Skin epidermis (tissue), 12 donors: ENCODE data around the gene SLC25A30.
A peak's percentile ranks its signal among the peaks of the same experiment; 100 is the strongest.
"Not testable (repeated sequence)": the region's sequence is repeated elsewhere in the genome, so short reads cannot be mapped to it uniquely, and the experiment has no call there.

Experiments
- H3K27ac ChIP-seq, 21 experiments: fragments of 200-600 bp; sonication (generic) in 11 of 21; one replicate each; pipeline ENCODE4 v1.5.0; 2020; ENCODE audit warnings: mild to moderate bottlenecking in 3 of 21, inconsistent platforms in 2 of 21, moderate library complexity in 2 of 21
- H3K4me3 ChIP-seq, 7 experiments: fragments of 200-600 bp; sonication (generic) in 2 of 7; one replicate each; pipeline ENCODE4 v1.5.0; 2020; ENCODE audit warnings: inconsistent platforms in 2 of 7, mild to moderate bottlenecking in 2 of 7, moderate library complexity in 1 of 7

The SLC25A30 gene

GRCh38 chr13:45374917-45375316 is 43.3 kb downstream of the SLC25A30 start:
- no peak overlapping the region for H3K27ac ChIP-seq
- no peak overlapping the region for H3K4me3 ChIP-seq

GRCh38 chr13:45373162-45373547 is 45.0 kb downstream of the SLC25A30 start:
- no peak overlapping the region for H3K27ac ChIP-seq

GRCh38 chr13:45372189-45373161 is 45.7 kb downstream of the SLC25A30 start:
- H3K27ac ChIP-seq, result no peak overlapping the region
- no peak overlapping the region for H3K4me3 ChIP-seq

More at GRCh38 chr13:45373162-45373547, 45.0 kb downstream of the SLC25A30 start:
- no peak overlapping the region for H3K4me3 ChIP-seq

DNA sequence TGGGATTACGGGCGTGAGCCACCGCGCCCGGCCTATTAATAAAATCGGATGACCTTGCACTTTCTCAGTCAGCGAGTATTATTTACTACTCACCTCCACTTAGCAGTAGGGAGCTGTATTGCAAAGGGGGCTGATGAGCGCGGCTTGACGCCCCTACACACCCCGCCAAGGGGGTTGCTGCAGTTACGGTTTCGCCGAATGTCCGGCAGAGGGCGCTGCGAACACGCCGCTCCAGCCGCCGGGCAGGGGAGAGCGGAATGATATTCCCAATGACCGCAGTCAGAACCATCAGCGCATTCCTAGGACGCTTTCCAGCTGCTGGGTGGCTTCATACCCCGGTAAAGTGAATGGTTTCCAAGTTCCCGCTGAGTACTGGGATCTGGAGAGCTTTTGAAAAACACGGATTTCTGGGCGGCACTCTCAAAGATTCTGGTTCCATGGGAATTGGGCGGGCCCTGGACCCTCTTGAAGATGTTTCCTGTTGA is 47.2 kb downstream of the SLC25A30 start:
- Histone ChIP-seq H3K27ac (peak overlapping the region in 1 of 21 experiments; percentile 26), H3K4me3 (peak overlapping the region in 2 of 7 experiments; percentile 5 to 6)

DNA sequence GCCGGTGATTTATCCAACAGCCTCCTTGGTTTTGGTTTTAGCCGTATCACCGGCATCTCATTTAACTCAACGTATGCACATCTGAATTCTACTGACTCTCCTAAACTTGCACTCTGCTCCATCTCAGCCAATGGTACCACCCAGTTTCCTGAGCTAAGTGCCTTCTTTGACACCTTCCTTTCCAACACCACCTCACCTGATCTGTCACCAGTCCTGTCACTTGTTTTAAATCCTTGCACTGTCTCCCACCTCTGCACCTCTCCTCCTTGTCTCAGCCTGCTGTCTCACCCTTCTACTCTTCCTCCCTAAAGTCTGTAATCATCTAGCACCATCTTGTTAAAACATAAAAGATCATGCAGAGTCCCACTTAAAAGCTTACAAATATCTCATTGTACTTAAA is 49.1 kb downstream of the SLC25A30 start:
- H3K4me3 ChIP-seq, result no peak overlapping the region
- H3K27ac ChIP-seq, result peak overlapping the region in 1 of 21 experiments; percentile 3

DNA sequence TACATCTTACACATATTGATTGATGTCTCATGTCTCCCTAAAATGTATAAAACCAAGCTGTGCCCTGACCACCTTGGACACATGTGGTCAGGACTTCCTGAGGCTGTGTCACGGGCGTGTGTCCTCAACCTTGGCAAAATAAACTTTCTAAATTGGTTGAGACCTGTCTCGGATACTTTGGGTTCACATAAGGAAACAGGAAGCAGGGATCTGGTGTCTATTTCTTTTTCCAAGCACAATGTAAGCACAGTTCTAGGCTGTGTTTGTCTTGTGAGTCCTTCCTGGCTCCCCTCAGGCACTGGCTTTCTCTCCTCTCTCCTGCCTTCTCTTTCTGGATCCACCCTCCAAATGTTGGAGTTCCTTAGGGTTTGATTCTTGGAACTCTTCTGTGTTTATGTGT is 49.6 kb downstream of the SLC25A30 start:
- H3K4me3 ChIP-seq, result no peak overlapping the region
- H3K27ac ChIP-seq, result peak overlapping the region in 8 of 21 experiments; percentile 64 to 83 (median 70)

DNA sequence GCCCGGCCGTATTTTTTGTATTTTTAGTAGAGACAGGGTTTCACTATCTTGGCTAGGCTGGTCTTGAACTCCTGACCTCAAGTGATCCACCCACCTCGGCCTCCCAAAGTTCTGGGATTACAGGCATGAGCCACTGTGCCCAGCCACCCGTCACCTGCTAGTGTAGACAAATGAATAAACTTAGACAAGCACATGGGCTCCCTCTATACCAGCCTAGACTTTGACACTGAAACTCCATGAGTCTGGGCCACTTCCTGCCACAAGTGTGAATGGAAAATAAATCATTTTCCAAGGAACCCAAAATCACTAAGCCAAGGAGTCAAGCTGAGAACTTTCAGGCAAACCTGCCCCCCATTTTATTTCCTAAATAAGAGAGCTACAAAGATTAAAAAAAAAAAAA is 50.2 kb downstream of the SLC25A30 start:
- Histone ChIP-seq H3K27ac (peak overlapping the region in 16 of 21 experiments; percentile 22 to 86 (median 66)), H3K4me3 (no peak overlapping the region)

GRCh38 chr13:45367358-45367757 is 50.8 kb downstream of the SLC25A30 start:
- Histone ChIP-seq H3K4me3 (no peak overlapping the region), H3K27ac (peak overlapping the region in 16 of 21 experiments; percentile 32 to 86 (median 66))

DNA sequence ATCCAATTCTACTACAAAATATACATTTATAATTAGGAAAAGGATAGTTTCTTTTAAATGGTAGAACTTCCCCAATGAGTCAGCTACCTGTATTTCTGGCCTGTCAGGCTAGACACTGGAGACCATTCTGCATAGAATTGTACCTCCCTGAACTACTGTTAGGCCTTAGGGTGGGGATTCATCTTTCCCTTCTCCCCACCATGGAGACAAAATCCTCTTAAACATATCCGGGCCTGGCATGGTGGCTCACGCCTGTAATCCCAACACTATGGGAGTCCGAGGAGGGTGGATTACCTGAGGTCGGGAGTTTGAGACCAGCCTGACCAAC is 52.7 kb downstream of the SLC25A30 start:
- Histone ChIP-seq H3K4me3 (no peak overlapping the region), H3K27ac (peak overlapping the region in 17 of 21 experiments; percentile 4 to 83 (median 38))

GRCh38 chr13:45364876-45365557 is 53.2 kb downstream of the SLC25A30 start:
- peak overlapping the region in 17 of 21 experiments; percentile 4 to 83 (median 38) for H3K27ac ChIP-seq
- no peak overlapping the region for H3K4me3 ChIP-seq

- Histone ChIP-seq H3K27ac (peak overlapping the region in 1 of 21 experiments; percentile 2), H3K4me3 (no peak overlapping the region)
Observed at GRCh38 chr13:45362939-45363338, 55.2 kb downstream of the SLC25A30 start.

- Histone ChIP-seq H3K4me3 (no peak overlapping the region), H3K27ac (peak overlapping the region in 3 of 21 experiments; percentile 3 to 31 (median 8))
Observed at GRCh38 chr13:45361596-45362206, 56.5 kb downstream of the SLC25A30 start.

GRCh38 chr13:45356966-45357672 is 61.1 kb downstream of the SLC25A30 start:
- H3K27ac ChIP-seq, result no peak overlapping the region
- H3K4me3 ChIP-seq, result no peak overlapping the region

- H3K27ac ChIP-seq, result no peak overlapping the region
- no peak overlapping the region for H3K4me3 ChIP-seq
Observed at GRCh38 chr13:45353895-45354294, 64.3 kb downstream of the SLC25A30 start.

DNA sequence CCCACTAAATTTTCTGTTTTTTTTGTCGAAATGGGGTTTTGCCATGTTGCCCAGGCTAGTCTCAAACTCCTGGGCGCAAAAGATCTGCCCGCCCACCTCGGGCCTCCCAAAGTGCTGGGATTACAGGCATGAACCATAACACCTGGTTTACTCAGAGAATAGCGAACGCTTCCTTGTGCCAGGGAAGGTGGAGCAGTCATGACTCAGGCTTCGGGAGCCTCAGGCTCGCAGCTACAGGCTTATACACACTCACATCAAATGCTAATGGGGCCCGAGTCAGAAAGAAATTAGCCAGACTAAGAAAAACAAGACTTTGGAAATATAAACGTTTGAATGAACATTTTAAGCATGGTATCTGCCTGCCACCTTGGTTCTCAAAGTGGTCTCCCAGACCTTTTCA is 66.1 kb downstream of the SLC25A30 start:
- Histone ChIP-seq H3K27ac (peak overlapping the region in 1 of 21 experiments; percentile 14), H3K4me3 (no peak overlapping the region)

DNA sequence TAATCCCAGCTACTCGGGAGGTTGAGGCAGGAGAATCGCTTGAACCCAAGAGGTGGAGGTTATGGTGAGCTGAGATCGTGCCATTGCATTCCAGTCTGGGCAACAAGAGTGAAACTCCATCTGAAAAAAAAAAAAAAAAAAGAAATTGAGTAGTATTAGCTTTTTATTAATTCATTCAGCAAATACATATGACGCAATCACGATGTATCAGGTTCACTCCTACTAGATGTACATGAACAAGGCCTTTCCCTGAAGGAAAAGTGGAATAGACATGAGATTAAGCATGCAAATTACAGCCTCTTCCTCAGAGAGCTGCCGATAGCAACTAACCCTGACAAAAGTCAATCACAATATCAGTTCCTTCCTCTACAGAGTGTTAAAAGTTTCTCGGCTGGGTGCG is 68.0 kb downstream of the SLC25A30 start:
- Histone ChIP-seq H3K4me3 (no peak overlapping the region), H3K27ac (no peak overlapping the region)

DNA sequence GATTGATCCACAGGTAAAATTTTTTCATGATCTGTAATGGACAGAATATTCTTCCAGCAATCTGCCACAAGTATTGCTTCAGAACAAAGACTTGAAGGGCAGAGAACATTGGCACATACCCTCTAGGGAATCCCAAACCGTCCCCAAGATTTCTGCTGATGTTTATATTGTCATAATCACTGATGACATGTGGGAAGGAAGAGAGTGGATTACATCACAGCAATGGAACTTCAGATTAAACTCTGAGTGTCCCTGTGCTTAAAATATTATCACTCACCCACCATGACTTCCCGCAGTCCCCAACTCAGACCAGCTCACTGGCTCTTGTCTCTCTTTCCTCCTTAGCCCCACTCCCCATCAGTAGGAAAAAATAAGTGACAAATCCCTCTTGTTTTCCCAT is 68.7 kb downstream of the SLC25A30 start:
- H3K4me3 ChIP-seq, result no peak overlapping the region

DNA sequence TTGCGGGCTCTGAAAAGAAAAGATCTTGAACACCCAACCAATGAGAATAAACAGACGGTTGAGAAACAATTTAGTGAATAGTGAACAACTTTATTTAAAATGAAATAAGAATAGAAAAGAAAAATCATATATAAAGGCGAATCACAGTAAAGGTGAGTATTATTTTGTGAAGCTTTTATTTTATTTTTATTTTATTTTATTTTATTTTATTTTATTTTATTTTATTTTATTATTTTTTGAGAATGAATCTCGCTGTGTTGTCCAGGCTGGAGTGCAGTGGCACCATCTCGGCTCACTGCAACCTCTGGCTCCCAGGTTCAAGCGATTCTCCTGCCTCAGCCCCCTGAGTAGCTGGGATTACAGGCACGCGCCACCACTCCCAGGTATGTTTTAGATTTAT is 74.1 kb downstream of the SLC25A30 start:
- H3K4me3 ChIP-seq, H3K27ac ChIP-seq: not testable (repeated sequence)

More for the DNA sequence above, 68.7 kb downstream of the SLC25A30 start:
- H3K27ac ChIP-seq, result no peak overlapping the region
